ENCODE data around the gene ADGRG6.

Gene ADGRG6

DNA sequence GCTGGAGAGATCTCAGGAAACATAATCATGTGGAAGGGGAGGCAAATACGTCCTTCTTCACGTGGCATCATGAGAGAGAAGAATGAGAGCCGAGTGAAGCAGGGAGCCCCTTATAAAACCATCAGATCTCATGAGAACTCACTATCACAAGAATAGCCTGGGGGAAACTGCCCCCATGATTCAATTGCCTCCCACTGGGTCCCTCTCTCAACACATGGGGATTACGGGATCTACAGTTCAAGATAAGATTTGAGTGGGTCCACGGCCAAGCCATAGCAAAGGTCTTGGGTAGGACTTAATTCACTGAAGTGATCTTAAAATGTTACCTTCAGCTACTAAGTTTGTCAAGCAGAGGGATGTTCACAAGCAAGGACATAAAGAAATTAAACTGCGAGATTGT is 162.2 kb downstream of the ADGRG6 start:
- H3K27ac ChIP-seq: no peak overlapping the region
- DNase-seq (ENCODE audit: low read depth, low spot score): no peak

DNA sequence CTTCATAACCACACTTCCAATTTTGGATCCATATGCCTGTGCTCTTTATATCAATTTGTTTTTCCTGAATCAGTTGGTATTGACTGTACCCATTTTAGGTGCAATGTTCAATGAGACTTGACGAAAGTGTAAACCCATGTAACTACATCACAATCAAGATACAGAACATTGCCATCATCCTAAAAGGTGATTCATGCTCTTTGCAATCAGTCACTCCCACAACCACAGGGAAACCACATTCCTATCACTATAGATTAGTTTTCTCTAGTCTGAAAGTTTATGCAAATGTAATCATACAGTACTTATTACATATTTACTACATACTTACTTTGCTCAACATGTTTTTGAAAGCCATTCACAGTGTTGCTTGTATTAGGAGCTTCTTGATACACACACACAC is 167.4 kb downstream of the ADGRG6 start:
- H3K27ac ChIP-seq: no peak overlapping the region

DNA sequence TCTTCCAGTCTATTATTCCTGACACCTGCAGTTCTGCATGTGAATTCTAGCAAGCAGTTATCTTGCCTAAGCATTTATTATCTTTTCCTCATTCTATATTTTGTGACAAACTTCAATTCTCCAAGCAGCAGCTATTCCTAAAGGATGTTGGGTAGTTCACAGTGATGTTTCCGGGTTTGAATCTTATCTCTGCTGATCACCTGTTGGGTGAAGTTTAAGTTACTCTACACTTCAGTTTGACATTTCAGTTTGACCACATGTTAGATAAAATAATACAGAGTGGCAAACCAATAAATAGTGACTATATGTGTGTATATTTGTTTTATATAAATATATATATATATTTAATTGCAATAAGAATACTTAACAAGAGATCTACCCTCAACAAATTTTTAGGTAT is 168.6 kb downstream of the ADGRG6 start:
- no peak overlapping the region for H3K27ac ChIP-seq
- DNase-seq (ENCODE audit: low read depth, low spot score): no peak

More for the DNA sequence above, 167.4 kb downstream of the ADGRG6 start:
- DNase-seq (ENCODE audit: low read depth, low spot score): no peak

DNA sequence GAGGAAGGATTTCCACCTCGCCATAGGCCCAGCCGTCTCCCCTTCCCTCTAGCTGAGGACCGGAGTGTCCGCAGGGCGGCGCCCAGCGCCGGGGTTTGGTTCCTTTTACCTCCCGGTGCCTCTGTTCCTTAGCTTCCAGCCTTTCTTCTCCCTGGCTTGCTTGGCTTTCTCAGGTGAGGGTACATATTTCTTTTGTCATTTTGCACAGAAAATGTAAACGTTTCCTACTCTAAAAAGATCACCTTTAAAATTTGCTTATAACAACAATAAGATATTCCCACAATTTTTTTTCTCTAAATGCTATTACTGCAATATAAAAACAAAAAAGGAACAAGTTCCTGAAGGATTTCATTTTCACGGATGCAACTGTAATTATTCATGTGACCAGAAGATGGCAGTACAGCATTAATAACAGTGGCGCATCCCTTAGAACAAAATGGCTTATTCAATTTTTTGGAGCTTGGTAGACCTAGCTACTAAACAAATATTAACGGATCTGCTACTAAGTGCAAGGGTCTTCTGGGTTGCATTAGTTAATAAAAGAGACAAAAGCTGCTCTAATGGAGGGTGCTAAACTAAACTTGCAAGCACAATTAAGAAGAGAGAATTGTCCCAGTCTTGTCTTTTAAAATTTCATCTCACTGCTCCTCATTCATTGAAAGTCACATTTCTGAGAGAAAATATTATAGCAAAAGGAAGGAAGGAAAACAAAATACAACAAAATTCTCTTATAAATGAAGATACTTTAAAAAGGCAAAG is 172.9 kb downstream of the ADGRG6 start:
- H3K27ac ChIP-seq: no peak overlapping the region
- no peak for DNase-seq (ENCODE audit: low read depth, low spot score)

DNA sequence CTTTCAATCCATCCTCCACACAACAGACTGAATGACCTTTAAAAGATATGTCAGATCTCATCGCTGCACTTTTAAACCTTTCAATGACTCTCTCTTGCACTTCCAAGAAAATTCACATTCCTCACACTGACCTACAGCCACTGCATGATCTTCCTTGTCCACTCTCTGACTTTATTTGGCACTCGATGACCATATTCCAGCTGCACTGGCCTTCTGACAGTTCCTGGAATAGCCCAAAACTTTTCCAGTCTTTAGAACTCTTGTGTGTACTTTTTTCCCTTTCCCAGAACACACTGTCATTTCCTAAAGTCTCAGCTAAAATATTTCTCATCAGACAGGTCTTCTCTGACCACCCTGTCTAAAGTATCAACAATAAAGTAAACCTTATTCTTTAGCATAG is 174.6 kb downstream of the ADGRG6 start:
- no peak for DNase-seq (ENCODE audit: low read depth, low spot score)
- no peak overlapping the region for H3K27ac ChIP-seq

- no peak overlapping the region for H3K27ac ChIP-seq
- no peak for DNase-seq (ENCODE audit: low read depth, low spot score)
Measured at GRCh38 chr6:142478117-142478516, 176.3 kb downstream of the ADGRG6 start.

DNA sequence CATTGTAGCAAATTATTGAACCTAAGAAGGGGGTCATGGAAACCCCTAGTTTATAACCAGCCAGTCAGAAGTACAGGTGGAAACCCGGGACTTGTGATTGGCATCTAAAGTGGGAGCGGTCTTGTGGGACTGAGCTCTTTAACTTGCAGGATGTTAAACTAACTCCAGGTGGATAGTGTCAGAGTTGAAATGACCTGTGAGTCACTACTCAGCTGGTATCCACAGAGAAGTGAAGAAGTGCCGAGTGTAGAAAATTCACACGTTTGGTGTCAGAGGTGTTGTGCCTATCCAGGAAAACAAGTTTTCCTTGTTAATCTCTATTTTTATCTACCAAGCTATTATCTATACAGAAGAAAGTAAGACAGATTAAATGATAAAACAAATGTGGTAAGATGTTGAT is 179.7 kb downstream of the ADGRG6 start:
- no peak for DNase-seq (ENCODE audit: low read depth, low spot score)
- no peak overlapping the region for H3K27ac ChIP-seq

DNA sequence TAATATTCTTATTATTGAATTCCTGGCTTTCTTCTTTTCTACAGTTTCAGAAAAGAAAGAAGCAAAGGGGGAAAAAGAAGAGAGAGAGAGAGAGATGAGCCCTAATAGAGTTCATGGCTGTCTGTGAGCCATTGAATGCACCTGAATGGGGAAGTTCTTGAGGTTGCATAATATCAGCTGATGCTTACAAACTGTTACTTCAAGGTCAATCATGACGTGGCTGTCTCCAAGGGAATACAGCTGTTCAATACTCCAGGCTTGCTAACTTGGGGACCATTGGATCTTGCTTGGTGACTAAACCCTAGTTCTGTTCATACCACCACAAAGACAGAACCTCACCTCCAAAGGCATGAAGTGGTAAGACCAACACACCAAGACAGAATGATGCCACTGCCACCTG is 180.4 kb downstream of the ADGRG6 start:
- no peak for DNase-seq (ENCODE audit: low read depth, low spot score)
- H3K27ac ChIP-seq: no peak overlapping the region

GRCh38 chr6:142482974-142483373 is 181.2 kb downstream of the ADGRG6 start:
- no peak for DNase-seq (ENCODE audit: low read depth, low spot score)
- H3K27ac ChIP-seq: no peak overlapping the region

- no peak overlapping the region for H3K27ac ChIP-seq
Measured at GRCh38 chr6:142485256-142485655, 183.4 kb downstream of the ADGRG6 start.

DNA sequence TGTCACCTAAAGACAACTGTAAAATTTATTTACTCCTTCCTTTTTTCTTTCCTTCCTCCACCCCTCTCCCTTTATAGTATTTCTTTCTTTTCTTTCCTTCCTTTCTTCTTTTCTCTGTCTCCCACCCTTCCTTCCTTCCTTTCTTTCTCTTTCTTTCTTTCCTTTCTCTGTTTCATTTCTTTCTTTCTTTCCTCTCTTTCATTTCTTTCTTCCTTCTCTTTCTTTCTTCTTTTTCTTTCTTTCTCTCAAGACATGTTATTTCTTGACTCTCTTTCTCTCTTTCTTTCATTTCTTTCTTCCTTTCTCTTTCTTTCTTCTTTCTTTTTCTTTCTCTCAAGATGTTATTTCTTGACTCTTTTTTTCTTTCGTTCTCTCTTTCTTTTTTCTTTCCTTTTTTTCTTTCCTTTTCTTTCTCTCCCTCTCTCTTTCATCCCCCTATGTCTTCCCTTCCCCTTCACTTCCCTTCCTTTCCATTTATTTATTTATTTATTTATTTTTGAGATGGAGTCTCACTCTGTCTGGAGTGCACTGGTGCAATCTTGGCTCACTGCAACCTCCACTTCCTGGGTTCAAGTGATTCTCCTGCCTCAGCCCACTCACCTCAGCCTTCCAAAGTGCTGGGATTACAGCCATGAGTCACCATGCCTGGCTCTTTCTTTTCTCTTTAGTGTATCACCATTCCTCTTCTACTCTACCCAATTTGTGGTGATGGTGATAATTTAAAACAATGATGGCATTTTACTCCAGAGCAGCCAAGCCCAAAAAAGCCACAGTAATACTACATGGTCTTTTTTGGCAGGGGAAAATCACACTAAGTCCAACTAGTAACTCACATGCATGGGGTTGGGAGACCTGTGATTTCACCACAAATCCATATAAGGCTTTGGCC is 188.2 kb downstream of the ADGRG6 start:
- no peak overlapping the region for H3K27ac ChIP-seq
- DNase-seq (ENCODE audit: low read depth, low spot score): no peak

More at GRCh38 chr6:142485256-142485655, 183.4 kb downstream of the ADGRG6 start:
- DNase-seq (ENCODE audit: low read depth, low spot score): no peak

Measured in epithelial cell of prostate (primary cell).